Measurements from ENCODE around the gene DIO3.

DNA sequence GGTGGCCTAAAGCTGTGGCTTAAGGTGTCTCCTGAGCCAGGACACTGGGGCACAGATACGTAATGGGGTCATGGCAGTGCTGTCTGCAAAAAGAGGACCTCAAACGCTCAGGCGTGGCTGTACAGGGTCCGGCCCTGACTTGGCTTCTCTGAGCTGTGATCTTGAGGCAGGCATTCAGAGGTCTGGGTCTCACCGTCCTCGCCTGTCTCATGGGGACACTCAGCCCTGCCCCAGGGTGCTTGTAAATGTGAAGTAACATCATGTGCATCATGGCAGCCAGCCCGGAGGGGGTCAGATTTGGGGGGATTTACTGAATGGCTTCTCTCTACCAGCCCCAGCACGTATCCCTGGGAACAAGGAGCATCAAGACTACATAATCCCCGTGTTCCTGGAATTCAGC lies 28.8 kb downstream of the DIO3 start:
- TF ChIP-seq, protein P1, sequence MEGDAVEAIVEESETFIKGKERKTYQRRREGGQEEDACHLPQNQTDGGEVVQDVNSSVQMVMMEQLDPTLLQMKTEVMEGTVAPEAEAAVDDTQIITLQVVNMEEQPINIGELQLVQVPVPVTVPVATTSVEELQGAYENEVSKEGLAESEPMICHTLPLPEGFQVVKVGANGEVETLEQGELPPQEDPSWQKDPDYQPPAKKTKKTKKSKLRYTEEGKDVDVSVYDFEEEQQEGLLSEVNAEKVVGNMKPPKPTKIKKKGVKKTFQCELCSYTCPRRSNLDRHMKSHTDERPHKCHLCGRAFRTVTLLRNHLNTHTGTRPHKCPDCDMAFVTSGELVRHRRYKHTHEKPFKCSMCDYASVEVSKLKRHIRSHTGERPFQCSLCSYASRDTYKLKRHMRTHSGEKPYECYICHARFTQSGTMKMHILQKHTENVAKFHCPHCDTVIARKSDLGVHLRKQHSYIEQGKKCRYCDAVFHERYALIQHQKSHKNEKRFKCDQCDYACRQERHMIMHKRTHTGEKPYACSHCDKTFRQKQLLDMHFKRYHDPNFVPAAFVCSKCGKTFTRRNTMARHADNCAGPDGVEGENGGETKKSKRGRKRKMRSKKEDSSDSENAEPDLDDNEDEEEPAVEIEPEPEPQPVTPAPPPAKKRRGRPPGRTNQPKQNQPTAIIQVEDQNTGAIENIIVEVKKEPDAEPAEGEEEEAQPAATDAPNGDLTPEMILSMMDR (conservative IDR thresholded peaks at IDR 0.05; ENCODE audit: low read depth, low read length): no peak
- no peak for TF ChIP-seq EZH2phosphoT487 (IDR thresholded peaks at IDR 0.05; ENCODE audit: borderline replicate concordance, low read length)
- TF ChIP-seq EZH2 (IDR thresholded peaks at IDR 0.05; ENCODE audit: low read length, unreplicated experiment): no peak
